ENCODE data around the gene PRKCH.

PRKCH gene

GRCh38 chr14:61537563-61538463 lies 216.4 kb downstream of the PRKCH start:
- Histone ChIP-seq H3K4me2 (ENCODE audit: low read length) (peak overlapping the region; percentile 23; the same call in 1 of the 2 replicates), H3K9me3 (ENCODE audit: insufficient read depth, low read length) (no peaks in the 10 kb centered on the region), H4K20me1 (ENCODE audit: insufficient read depth, low read length) (no peaks in the 10 kb centered on the region), H3K4me3 (ENCODE audit: low read length) (no peak overlapping the region), H3K36me3 (replicated peaks; ENCODE audit: low read depth, low read length) (no peaks in the 10 kb centered on the region), H3K79me2 (ENCODE audit: low read length) (no peaks in the 10 kb centered on the region), H3K4me1 (ENCODE audit: low read length) (peaks cover 9% of the 10 kb centered on the region), H2AFZ (ENCODE audit: low read depth, low read length) (no peak overlapping the region), H3K27me3 (ENCODE audit: low read depth, low read length) (peaks cover 20% of the 10 kb centered on the region), H3K27ac (ENCODE audit: low read length) (no peak overlapping the region), H3K9ac (ENCODE audit: low read length) (no peak overlapping the region)
- TF ChIP-seq EZH2phosphoT487 (IDR thresholded peaks at IDR 0.05; ENCODE audit: low read depth) = no peak
- no peak for TF ChIP-seq CTCF (IDR thresholded peaks at IDR 0.05; ENCODE audit: low read depth, low read length)

GRCh38 chr14:61538464-61539022 lies 217.2 kb downstream of the PRKCH start:
- Histone ChIP-seq H3K9me3 (ENCODE audit: insufficient read depth, low read length) (no peaks in the 10 kb centered on the region), H3K27ac (ENCODE audit: low read length) (no peak overlapping the region), H3K36me3 (replicated peaks; ENCODE audit: low read depth, low read length) (no peaks in the 10 kb centered on the region), H3K27me3 (ENCODE audit: low read depth, low read length) (peaks cover 20% of the 10 kb centered on the region), H3K4me2 (ENCODE audit: low read length) (no peak overlapping the region), H2AFZ (ENCODE audit: low read depth, low read length) (no peak overlapping the region), H3K4me1 (ENCODE audit: low read length) (peaks cover 9% of the 10 kb centered on the region), H3K9ac (ENCODE audit: low read length) (no peak overlapping the region), H4K20me1 (ENCODE audit: insufficient read depth, low read length) (no peaks in the 10 kb centered on the region), H3K4me3 (ENCODE audit: low read length) (no peak overlapping the region), H3K79me2 (ENCODE audit: low read length) (no peaks in the 10 kb centered on the region)
- no peak for TF ChIP-seq CTCF (IDR thresholded peaks at IDR 0.05; ENCODE audit: low read depth, low read length)
- TF ChIP-seq EZH2phosphoT487 (IDR thresholded peaks at IDR 0.05; ENCODE audit: low read depth) = no peak

- Histone ChIP-seq H4K20me1 (ENCODE audit: insufficient read depth, low read length) (no peaks in the 10 kb centered on the region), H2AFZ (ENCODE audit: low read depth, low read length) (no peak overlapping the region), H3K9ac (ENCODE audit: low read length) (no peak overlapping the region), H3K27ac (ENCODE audit: low read length) (no peak overlapping the region), H3K79me2 (ENCODE audit: low read length) (no peaks in the 10 kb centered on the region), H3K36me3 (replicated peaks; ENCODE audit: low read depth, low read length) (no peaks in the 10 kb centered on the region), H3K4me3 (ENCODE audit: low read length) (no peak overlapping the region), H3K27me3 (ENCODE audit: low read depth, low read length) (peaks cover 20% of the 10 kb centered on the region), H3K4me2 (ENCODE audit: low read length) (no peak overlapping the region), H3K4me1 (ENCODE audit: low read length) (peaks cover 9% of the 10 kb centered on the region), H3K9me3 (ENCODE audit: insufficient read depth, low read length) (no peaks in the 10 kb centered on the region)
- TF ChIP-seq CTCF (IDR thresholded peaks at IDR 0.05; ENCODE audit: low read depth, low read length) = no peak
- no peak for TF ChIP-seq EZH2phosphoT487 (IDR thresholded peaks at IDR 0.05; ENCODE audit: low read depth)
These were observed 218.3 kb downstream of the PRKCH start for GRCh38 chr14:61539631-61540030.

GRCh38 chr14:61540931-61541330 lies 219.6 kb downstream of the PRKCH start:
- TF ChIP-seq CTCF (IDR thresholded peaks at IDR 0.05; ENCODE audit: low read depth, low read length) (no peak), EZH2phosphoT487 (IDR thresholded peaks at IDR 0.05; ENCODE audit: low read depth) (no peak)
- H3K4me3 ChIP-seq (ENCODE audit: low read length) = no peak overlapping the region
- H2AFZ ChIP-seq (ENCODE audit: low read depth, low read length) = no peak overlapping the region
- H3K4me2 ChIP-seq (ENCODE audit: low read length) = no peak overlapping the region
- H3K27ac ChIP-seq (ENCODE audit: low read length) = no peak overlapping the region
- H3K27me3 ChIP-seq (ENCODE audit: low read depth, low read length) = peaks cover 20% of the 10 kb centered on the region
- H3K4me1 ChIP-seq (ENCODE audit: low read length) = peaks cover 9% of the 10 kb centered on the region
- no peaks in the 10 kb centered on the region for H3K36me3 ChIP-seq (replicated peaks; ENCODE audit: low read depth, low read length)
- H4K20me1 ChIP-seq (ENCODE audit: insufficient read depth, low read length) = no peaks in the 10 kb centered on the region
- H3K79me2 ChIP-seq (ENCODE audit: low read length) = no peaks in the 10 kb centered on the region
- H3K9ac ChIP-seq (ENCODE audit: low read length) = no peak overlapping the region
- H3K9me3 ChIP-seq (ENCODE audit: insufficient read depth, low read length) = no peaks in the 10 kb centered on the region
